CD4-positive, alpha-beta memory T cell (primary cell): Measurements from ENCODE around the gene SCLT1. TPM values are rescaled to one million over a fixed set of nuclear protein-coding genes. Genes with fewer than 3 reads are reported as not detected.

Source experiments
- CTCF ChIA-PET: fragments of 350-600 bp; sonication (Branson Sonifier 250); formaldehyde crosslinking; loops from one replicate; lab custom pipeline; 2021; ENCODE audit warnings: inconsistent platforms; ENCODE audit not compliant: partially characterized antibody; lab: Charles Lee
- POLR2A ChIA-PET: fragments of 350-600 bp; sonication (Branson Sonifier 250); formaldehyde crosslinking; loops from one replicate; lab custom pipeline; 2021; ENCODE audit not compliant: partially characterized antibody; lab: Charles Lee
- DNase-seq, 5 donors: peaks; one replicate each; pipeline versions ENCODE4 v3.0.0 to v3.0.0-alpha.2; 2020 to 2022; ENCODE audit warnings: mixed read lengths in 1 of 5
- H3K27ac ChIP-seq: one replicate; pipeline ENCODE4 v1.7.0; 2013; ENCODE audit warnings: low read depth, low read length
- H3K27me3 ChIP-seq: 2 replicates; pipeline ENCODE4 v1.7.0; 2013; ENCODE audit warnings: mild to moderate bottlenecking, low read length, moderate library complexity; ENCODE audit not compliant: insufficient read depth
- H3K36me3 ChIP-seq: 2 replicates; pipeline ENCODE4 v1.7.0; 2013; ENCODE audit warnings: mild to moderate bottlenecking, low read length, moderate library complexity; ENCODE audit not compliant: insufficient read depth
- H3K4me1 ChIP-seq: 2 replicates; pipeline ENCODE4 v1.7.0; 2013; ENCODE audit warnings: mild to moderate bottlenecking, low read length, moderate library complexity; ENCODE audit not compliant: insufficient read depth
- H3K4me3 ChIP-seq, 2 donors: one replicate each; pipeline ENCODE4 v1.7.0; 2013; ENCODE audit warnings: low read length in 2 of 2, mild to moderate bottlenecking in 1 of 2
- H3K9me3 ChIP-seq, 2 donors: one replicate each; pipeline ENCODE4 v1.7.0; 2013; ENCODE audit warnings: low read length in 2 of 2, control low read depth in 1 of 2; ENCODE audit not compliant: control insufficient read depth in 1 of 2
- H3K27ac Mint-ChIP-seq, 7 donors: one replicate each; pipeline ENCODE4 v1.8.0; 2020 to 2021; ENCODE audit warnings: mixed read lengths in 7 of 7, mild to moderate bottlenecking in 6 of 7, inconsistent platforms in 3 of 7, moderate library complexity in 3 of 7
- H3K27me3 Mint-ChIP-seq, 2 donors: one replicate each; pipeline ENCODE4 v1.8.0; 2020 to 2021; ENCODE audit warnings: mixed read lengths in 2 of 2
- H3K36me3 Mint-ChIP-seq, 2 donors: one replicate each; pipeline ENCODE4 v1.8.0; 2020 to 2021; ENCODE audit warnings: mixed read lengths in 2 of 2, inconsistent platforms in 1 of 2, mild to moderate bottlenecking in 1 of 2
- H3K4me1 Mint-ChIP-seq, 4 donors: one replicate each; pipeline ENCODE4 v1.8.0; 2020 to 2021; ENCODE audit warnings: mixed read lengths in 4 of 4, mild to moderate bottlenecking in 1 of 4
- H3K4me3 Mint-ChIP-seq, 8 donors: one replicate each; pipeline ENCODE4 v1.8.0; 2020 to 2021; ENCODE audit warnings: mixed read lengths in 8 of 8, mild to moderate bottlenecking in 7 of 8, moderate library complexity in 6 of 8, inconsistent platforms in 3 of 8
- H3K9me3 Mint-ChIP-seq, 8 donors: one replicate each; pipeline ENCODE4 v1.8.0; 2020 to 2021; ENCODE audit warnings: mixed read lengths in 8 of 8, mild to moderate bottlenecking in 5 of 8, inconsistent platforms in 3 of 8, moderate library complexity in 1 of 8
- intact Hi-C: fragments of 100-400 bp; cut with micrococcal nuclease; formaldehyde crosslinking; loops from one replicate; pipeline ENCODE4 v1.15.1; 2023
- polyA plus RNA-seq, 2 donors: library from polyadenylated mRNA; unstranded; fragments of 300-500 nt; fragmentation: Illumina TruSeq; gene quantifications; one replicate each; pipeline ENCODE4 v1.2.3, GENCODE V29; 2021
- total RNA-seq, 2 experiments: library from RNA; stranded (reverse); gene quantifications; one replicate each; pipeline ENCODE4 v1.2.3, GENCODE V29; 2021

Gene SCLT1
- total and polyA plus RNA-seq, 4 experiments from 2014 or later, result 4.3 to 20.8 (median 12.0) TPM

- H3K27ac Mint-ChIP-seq, result peak overlapping the region in 6 of 7 donors; percentile 53 to 92 (median 83)
- no peaks in the 10 kb centered on the region for H3K27me3 Mint-ChIP-seq
- ChIA-PET CTCF (interaction anchor here (1.8 to 3.5 kb wide), 5 partner anchors 9 to 399 kb away, joined by 5 to 24 read pairs (median 8); no protein-coding TSS in a partner anchor), POLR2A (interaction anchor here (0.9 to 2.1 kb wide), 3 partner anchors 13 to 44 kb away, joined by 4 to 15 read pairs (median 5); partner anchors contain the start of gene JADE1)
- Histone ChIP-seq H3K4me3 (no peak overlapping the region), H3K9me3 (no peaks in the 10 kb centered on the region), H3K36me3 (peaks cover 70% of the 10 kb centered on the region), H3K27me3 (no peaks in the 10 kb centered on the region), H3K27ac (no peak overlapping the region), H3K4me1 (peaks cover 22% of the 10 kb centered on the region)
- H3K4me3 Mint-ChIP-seq, result peak overlapping the region in 2 of 8 donors; percentile 38 to 44
- intact Hi-C loops, result no loop called here
- peaks cover 17 to 38% (median 25%) of the 10 kb centered on the region in 4 donors for H3K4me1 Mint-ChIP-seq
- H3K9me3 Mint-ChIP-seq, result no peaks in the 10 kb centered on the region
- H3K36me3 Mint-ChIP-seq, result peaks cover 70 to 85% of the 10 kb centered on the region in 2 donors
- DNase-seq, result no peak
These were observed 239.6 kb downstream of the SCLT1 start for GRCh38 chr4:128853741-128854140.

DNA sequence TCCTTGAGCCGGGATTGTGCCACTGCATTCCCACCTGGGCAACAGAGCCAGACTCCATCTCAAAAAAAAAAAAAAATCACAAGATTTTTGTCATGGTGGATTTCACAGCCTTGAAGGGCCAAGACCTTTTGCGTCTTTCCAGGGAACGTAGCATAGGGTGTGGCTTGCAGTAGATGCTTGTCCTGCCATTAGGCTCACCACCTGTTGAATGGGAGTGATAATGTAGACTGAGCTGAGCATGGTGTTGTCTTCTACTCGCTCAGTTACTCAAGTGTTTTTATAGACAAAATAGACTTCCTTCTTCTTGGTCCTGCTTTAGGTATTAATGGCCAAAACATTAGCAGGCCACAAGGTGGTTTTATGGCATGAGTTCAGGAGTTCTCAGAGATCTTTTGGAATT lies 243.1 kb downstream of the SCLT1 start:
- no peak overlapping the region for H3K4me3 ChIP-seq
- intact Hi-C loops, result no loop called here
- H3K27ac ChIP-seq, result no peak overlapping the region
- POLR2A ChIA-PET, result interaction anchor here (1.0 kb wide), 1 partner anchor 38 kb away, joined by 3 read pairs; no protein-coding TSS in a partner anchor
- no peak for DNase-seq
- Mint-ChIP-seq H3K27ac (peak overlapping the region in 1 of 7 donors; percentile 32), H3K4me3 (no peak overlapping the region), H3K27me3 (no peaks in the 10 kb centered on the region), H3K36me3 (peaks cover 63 to 91% of the 10 kb centered on the region in 2 donors), H3K9me3 (no peaks in the 10 kb centered on the region), H3K4me1 (peaks cover 21 to 37% (median 28%) of the 10 kb centered on the region in 4 donors)
- no peaks in the 10 kb centered on the region for H3K9me3 ChIP-seq
- CTCF ChIA-PET, result no interaction called here
- H3K36me3 ChIP-seq, result peaks cover 68% of the 10 kb centered on the region
- H3K4me1 ChIP-seq, result peaks cover 22% of the 10 kb centered on the region
- no peaks in the 10 kb centered on the region for H3K27me3 ChIP-seq

GRCh38 chr4:128848461-128848860 lies 244.9 kb downstream of the SCLT1 start:
- Histone ChIP-seq H3K36me3 (peaks cover 82% of the 10 kb centered on the region), H3K27ac (no peak overlapping the region), H3K9me3 (no peaks in the 10 kb centered on the region), H3K27me3 (no peaks in the 10 kb centered on the region), H3K4me1 (peaks cover 5% of the 10 kb centered on the region), H3K4me3 (no peak overlapping the region)
- intact Hi-C loops, result no loop called here
- peaks cover 9 to 20% (median 16%) of the 10 kb centered on the region in 4 donors for H3K4me1 Mint-ChIP-seq
- no peak for DNase-seq
- CTCF ChIA-PET, result interaction anchor here (1.2 kb wide), 1 partner anchor 15 kb away, joined by 3 read pairs; no protein-coding TSS in a partner anchor
- POLR2A ChIA-PET, result no interaction called here
- H3K4me3 Mint-ChIP-seq, result peak overlapping the region in 1 of 8 donors; percentile 52
- H3K9me3 Mint-ChIP-seq, result no peaks in the 10 kb centered on the region
- H3K27ac Mint-ChIP-seq, result peak overlapping the region in 3 of 7 donors; percentile 10 to 76 (median 11)
- H3K27me3 Mint-ChIP-seq, result no peaks in the 10 kb centered on the region
- peaks cover 70 to 94% of the 10 kb centered on the region in 2 donors for H3K36me3 Mint-ChIP-seq

DNA sequence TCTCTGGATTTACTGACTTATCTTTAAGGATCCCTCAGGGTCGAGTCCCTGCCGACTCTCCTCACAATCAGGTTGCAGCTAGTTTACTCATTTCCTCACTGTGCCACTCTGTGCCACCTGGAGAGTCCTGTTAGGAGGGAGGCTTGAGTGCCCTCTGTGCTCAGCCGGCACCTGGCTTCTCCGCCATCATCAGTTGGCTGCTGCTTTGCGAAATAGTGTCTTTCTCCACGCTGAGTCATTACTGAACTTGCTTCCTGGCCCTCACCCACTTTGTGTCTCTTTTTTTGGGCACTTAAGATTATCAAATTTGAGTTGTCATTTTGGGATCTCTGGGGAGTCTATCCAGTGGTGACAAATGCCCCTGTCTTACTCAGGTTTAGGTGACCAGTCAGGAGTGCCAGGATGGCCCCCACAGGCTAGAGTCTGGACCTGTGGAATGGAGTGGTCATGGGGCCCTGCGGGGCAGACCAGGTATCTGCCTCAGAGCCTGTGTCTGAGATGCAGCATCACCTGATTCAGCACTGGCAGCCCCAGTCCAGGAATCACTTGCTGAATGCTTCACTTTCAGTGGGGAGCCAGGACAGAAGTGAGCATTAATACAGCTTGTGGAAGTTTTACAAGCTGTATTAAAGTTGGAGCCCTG lies 246.1 kb downstream of the SCLT1 start:
- H3K27ac ChIP-seq, result no peak overlapping the region
- Mint-ChIP-seq H3K27ac (peak overlapping the region in 5 of 7 donors; percentile 24 to 77 (median 31)), H3K4me3 (no peak overlapping the region), H3K27me3 (no peaks in the 10 kb centered on the region), H3K4me1 (peaks cover 13 to 18% (median 16%) of the 10 kb centered on the region in 4 donors), H3K9me3 (no peaks in the 10 kb centered on the region), H3K36me3 (peaks cover 71 to 92% of the 10 kb centered on the region in 2 donors)
- peaks cover 85% of the 10 kb centered on the region for H3K36me3 ChIP-seq
- intact Hi-C loops, result no loop called here
- CTCF ChIA-PET, result no interaction called here
- no peaks in the 10 kb centered on the region for H3K9me3 ChIP-seq
- H3K27me3 ChIP-seq, result no peaks in the 10 kb centered on the region
- no peak overlapping the region for H3K4me3 ChIP-seq
- POLR2A ChIA-PET, result no interaction called here
- no peak for DNase-seq
- no peaks in the 10 kb centered on the region for H3K4me1 ChIP-seq

DNA sequence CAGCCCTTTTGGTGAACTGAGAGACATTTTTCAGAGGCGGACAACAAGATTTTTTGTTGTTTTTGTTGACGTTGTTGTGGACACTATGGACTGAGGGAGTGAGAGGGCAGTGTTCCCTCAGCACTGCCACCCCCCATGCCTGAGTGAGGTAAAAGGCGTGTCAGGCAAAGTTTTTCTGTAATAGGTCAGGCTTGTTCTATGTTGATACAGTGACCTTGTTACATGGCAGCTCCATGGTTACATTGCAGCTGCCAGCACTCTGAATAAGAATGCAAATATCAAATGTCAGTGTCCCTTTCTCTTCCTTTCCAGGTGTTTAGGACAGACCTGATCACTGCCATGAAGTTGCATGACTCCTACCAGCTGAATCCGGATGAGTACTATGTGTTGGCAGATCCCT lies 247.3 kb downstream of the SCLT1 start:
- Mint-ChIP-seq H3K27me3 (no peaks in the 10 kb centered on the region), H3K4me3 (no peak overlapping the region), H3K9me3 (no peaks in the 10 kb centered on the region), H3K27ac (peak overlapping the region in 2 of 7 donors; percentile 35 to 53), H3K36me3 (peaks cover 68 to 89% of the 10 kb centered on the region in 2 donors), H3K4me1 (peaks cover 14 to 26% (median 21%) of the 10 kb centered on the region in 4 donors)
- Histone ChIP-seq H3K9me3 (no peaks in the 10 kb centered on the region), H3K36me3 (peaks cover 75% of the 10 kb centered on the region), H3K4me3 (no peak overlapping the region), H3K27me3 (no peaks in the 10 kb centered on the region), H3K4me1 (peaks cover 4% of the 10 kb centered on the region), H3K27ac (no peak overlapping the region)
- no peak for DNase-seq
- POLR2A ChIA-PET, result no interaction called here
- intact Hi-C loops, result no loop called here
- CTCF ChIA-PET, result no interaction called here

DNA sequence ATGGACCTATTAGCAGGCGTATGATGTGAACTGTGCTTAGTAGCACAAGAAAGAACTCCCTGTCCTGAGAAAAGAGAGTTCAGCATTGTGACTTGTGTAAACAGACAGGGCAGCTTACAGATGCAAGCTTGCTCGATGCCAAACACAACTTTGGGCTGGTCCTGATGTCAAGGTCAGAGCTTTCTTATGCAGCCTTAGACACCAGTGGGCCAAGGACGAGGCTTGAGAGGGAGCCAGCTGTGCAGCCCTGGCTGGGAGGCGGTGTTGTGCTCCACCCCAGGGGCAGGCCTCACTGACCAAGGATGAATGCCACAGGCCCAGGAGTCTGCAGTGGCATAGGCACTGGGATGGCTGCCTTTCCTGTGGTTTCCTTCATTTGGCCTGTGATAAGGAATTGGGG lies 248.4 kb downstream of the SCLT1 start:
- Mint-ChIP-seq H3K36me3 (peaks cover 62 to 85% of the 10 kb centered on the region in 2 donors), H3K27ac (peak overlapping the region in 1 of 7 donors; percentile 47), H3K4me1 (peaks cover 25 to 37% (median 30%) of the 10 kb centered on the region in 4 donors), H3K27me3 (no peaks in the 10 kb centered on the region), H3K4me3 (no peak overlapping the region), H3K9me3 (no peaks in the 10 kb centered on the region)
- Histone ChIP-seq H3K36me3 (peaks cover 68% of the 10 kb centered on the region), H3K9me3 (no peaks in the 10 kb centered on the region), H3K4me1 (peaks cover 16% of the 10 kb centered on the region), H3K27me3 (no peaks in the 10 kb centered on the region), H3K4me3 (no peak overlapping the region), H3K27ac (no peak overlapping the region)
- ChIA-PET CTCF (interaction anchor here (0.5 kb wide), 1 partner anchor 63 kb away, joined by 3 read pairs; no protein-coding TSS in a partner anchor), POLR2A (no interaction called here)
- DNase-seq, result no peak
- intact Hi-C loops, result no loop called here

GRCh38 chr4:128841402-128841801 lies 251.9 kb downstream of the SCLT1 start:
- H3K9me3 Mint-ChIP-seq, result no peaks in the 10 kb centered on the region
- H3K36me3 ChIP-seq, result peaks cover 35% of the 10 kb centered on the region
- DNase-seq, result no peak
- no peaks in the 10 kb centered on the region for H3K27me3 ChIP-seq
- peak overlapping the region in 1 of 8 donors; percentile 22 for H3K4me3 Mint-ChIP-seq
- no peaks in the 10 kb centered on the region for H3K27me3 Mint-ChIP-seq
- H3K36me3 Mint-ChIP-seq, result peaks cover 37 to 71% of the 10 kb centered on the region in 2 donors
- H3K27ac Mint-ChIP-seq, result peak overlapping the region; percentile 2 to 90 (median 73)
- H3K9me3 ChIP-seq, result no peaks in the 10 kb centered on the region
- no peak overlapping the region for H3K27ac ChIP-seq
- peaks cover 42 to 62% (median 51%) of the 10 kb centered on the region in 4 donors for H3K4me1 Mint-ChIP-seq
- ChIA-PET POLR2A (interaction anchor here (1.2 to 1.7 kb wide), 2 partner anchors 13 to 29 kb away, joined by 3 to 4 read pairs; no protein-coding TSS in a partner anchor), CTCF (interaction anchor here (0.8 to 1.5 kb wide), 2 partner anchors 13 to 16 kb away, joined by 3 to 5 read pairs; no protein-coding TSS in a partner anchor)
- H3K4me3 ChIP-seq, result no peak overlapping the region
- peaks cover 48% of the 10 kb centered on the region for H3K4me1 ChIP-seq
- intact Hi-C loops, result no loop called here
